ENCODE data around the gene AP4E1. TPM values are rescaled to one million over a fixed set of nuclear protein-coding genes. Genes with fewer than 3 reads are reported as not detected.

The AP4E1 gene
- polyA plus RNA-seq, 1 donor from 2014 or later, result 8.6 TPM

DNA sequence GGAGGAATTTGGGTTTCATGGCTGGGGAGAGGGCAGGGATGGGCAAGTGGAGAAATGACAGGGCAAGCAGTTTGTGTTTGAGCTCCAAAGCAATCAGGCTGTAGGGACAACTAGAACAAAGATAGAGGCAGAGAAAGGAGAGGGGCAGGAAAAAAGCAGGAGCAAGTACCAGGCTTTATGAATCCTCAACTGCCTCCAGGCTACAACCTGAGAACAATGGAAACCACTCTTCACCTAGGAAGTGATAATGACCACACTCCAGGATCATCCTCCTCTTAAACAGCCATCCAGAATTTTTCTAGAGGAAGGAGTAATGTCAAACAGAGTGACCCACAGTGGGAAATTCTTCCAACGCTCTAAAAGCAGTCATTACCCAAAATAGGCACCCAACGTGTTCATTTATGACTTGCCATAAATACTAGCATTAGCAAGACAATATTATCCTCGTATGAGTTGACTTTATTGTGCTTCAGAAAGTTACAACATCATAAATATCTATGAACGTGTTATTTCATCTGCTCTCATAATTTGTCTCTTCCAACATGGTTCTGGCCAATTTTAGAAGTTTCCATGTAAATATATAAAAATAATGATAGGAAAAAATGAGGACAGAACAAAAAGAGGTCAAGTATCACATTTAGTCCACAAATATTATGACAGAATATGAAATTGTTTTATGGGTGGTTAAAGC is 135.7 kb downstream of the AP4E1 start:
- Histone ChIP-seq H2AFZ (ENCODE audit: low read depth, low read length) (no peak overlapping the region), H3K4me2 (ENCODE audit: low read length) (no peak overlapping the region), H3K9me2 (ENCODE audit: insufficient read depth, low read length) (no peaks in the 10 kb centered on the region), H3F3A (ENCODE audit: insufficient read depth, low read length, poor library complexity, severe bottlenecking) (no peaks in the 10 kb centered on the region), H3K79me2 (replicated peaks; ENCODE audit: insufficient read depth, low read length) (no peaks in the 10 kb centered on the region), H3K9me3 (ENCODE audit: low read length) (no peaks in the 10 kb centered on the region), H3K27me3 (ENCODE audit: insufficient read depth, low read depth, low read length) (no peaks in the 10 kb centered on the region), H4K20me1 (ENCODE audit: insufficient read depth) (no peaks in the 10 kb centered on the region), H3K36me3 (ENCODE audit: insufficient read depth, low read length) (no peaks in the 10 kb centered on the region), H3K27ac (ENCODE audit: low read length) (no peak overlapping the region), H3K9ac (ENCODE audit: low read length) (no peak overlapping the region), H3K4me3 (ENCODE audit: low read length) (no peak overlapping the region)
- TF ChIP-seq EP300 (conservative IDR thresholded peaks at IDR 0.05; ENCODE audit: poor library complexity, severe bottlenecking) (no peak), CTCF (IDR thresholded peaks at IDR 0.05; ENCODE audit: poor library complexity, severe bottlenecking) (no peak), TAF1 (IDR thresholded peaks at IDR 0.05; ENCODE audit: low read depth) (no peak), RAD21 (conservative IDR thresholded peaks at IDR 0.05) (no peak), SMC3 (conservative IDR thresholded peaks at IDR 0.05; ENCODE audit: poor library complexity) (no peak)

DNA sequence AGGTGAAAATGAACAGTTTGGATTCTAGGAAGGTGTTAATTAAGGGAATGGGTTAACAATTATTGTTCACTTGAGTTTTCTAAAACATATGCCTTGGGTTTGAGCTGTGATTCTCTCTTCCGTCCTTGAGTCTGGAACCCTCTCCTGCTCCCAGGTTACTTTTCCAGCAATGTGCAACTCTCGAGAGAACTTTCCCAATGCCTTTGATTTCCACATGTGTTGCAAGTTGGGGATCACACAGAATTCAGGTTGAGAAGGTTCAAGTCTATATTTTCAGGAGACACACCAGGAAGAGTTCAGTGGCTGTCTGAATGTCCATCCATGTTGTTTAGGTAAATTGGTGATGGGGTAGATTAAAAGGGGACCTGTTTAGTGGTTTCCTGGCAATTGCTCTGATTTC is 137.5 kb downstream of the AP4E1 start:
- Histone ChIP-seq H3K27me3 (ENCODE audit: insufficient read depth, low read depth, low read length) (no peaks in the 10 kb centered on the region), H4K20me1 (ENCODE audit: insufficient read depth) (no peaks in the 10 kb centered on the region), H3F3A (ENCODE audit: insufficient read depth, low read length, poor library complexity, severe bottlenecking) (no peaks in the 10 kb centered on the region), H3K4me2 (ENCODE audit: low read length) (no peak overlapping the region), H3K9me2 (ENCODE audit: insufficient read depth, low read length) (no peaks in the 10 kb centered on the region), H3K9me3 (ENCODE audit: low read length) (no peaks in the 10 kb centered on the region), H3K36me3 (ENCODE audit: insufficient read depth, low read length) (no peaks in the 10 kb centered on the region), H3K79me2 (replicated peaks; ENCODE audit: insufficient read depth, low read length) (no peaks in the 10 kb centered on the region), H3K9ac (ENCODE audit: low read length) (no peak overlapping the region), H2AFZ (ENCODE audit: low read depth, low read length) (no peak overlapping the region), H3K27ac (ENCODE audit: low read length) (no peak overlapping the region), H3K4me3 (ENCODE audit: low read length) (no peak overlapping the region)
- TF ChIP-seq CTCF (IDR thresholded peaks at IDR 0.05; ENCODE audit: poor library complexity, severe bottlenecking) (no peak), POLR2AphosphoS5 (IDR thresholded peaks at IDR 0.05) (no peak), MXI1 (conservative IDR thresholded peaks at IDR 0.05; ENCODE audit: poor library complexity, severe bottlenecking) (no peak), SMC3 (conservative IDR thresholded peaks at IDR 0.05; ENCODE audit: poor library complexity) (no peak), TAF1 (IDR thresholded peaks at IDR 0.05; ENCODE audit: low read depth) (no peak)
- TF ChIP-seq, protein P1, sequence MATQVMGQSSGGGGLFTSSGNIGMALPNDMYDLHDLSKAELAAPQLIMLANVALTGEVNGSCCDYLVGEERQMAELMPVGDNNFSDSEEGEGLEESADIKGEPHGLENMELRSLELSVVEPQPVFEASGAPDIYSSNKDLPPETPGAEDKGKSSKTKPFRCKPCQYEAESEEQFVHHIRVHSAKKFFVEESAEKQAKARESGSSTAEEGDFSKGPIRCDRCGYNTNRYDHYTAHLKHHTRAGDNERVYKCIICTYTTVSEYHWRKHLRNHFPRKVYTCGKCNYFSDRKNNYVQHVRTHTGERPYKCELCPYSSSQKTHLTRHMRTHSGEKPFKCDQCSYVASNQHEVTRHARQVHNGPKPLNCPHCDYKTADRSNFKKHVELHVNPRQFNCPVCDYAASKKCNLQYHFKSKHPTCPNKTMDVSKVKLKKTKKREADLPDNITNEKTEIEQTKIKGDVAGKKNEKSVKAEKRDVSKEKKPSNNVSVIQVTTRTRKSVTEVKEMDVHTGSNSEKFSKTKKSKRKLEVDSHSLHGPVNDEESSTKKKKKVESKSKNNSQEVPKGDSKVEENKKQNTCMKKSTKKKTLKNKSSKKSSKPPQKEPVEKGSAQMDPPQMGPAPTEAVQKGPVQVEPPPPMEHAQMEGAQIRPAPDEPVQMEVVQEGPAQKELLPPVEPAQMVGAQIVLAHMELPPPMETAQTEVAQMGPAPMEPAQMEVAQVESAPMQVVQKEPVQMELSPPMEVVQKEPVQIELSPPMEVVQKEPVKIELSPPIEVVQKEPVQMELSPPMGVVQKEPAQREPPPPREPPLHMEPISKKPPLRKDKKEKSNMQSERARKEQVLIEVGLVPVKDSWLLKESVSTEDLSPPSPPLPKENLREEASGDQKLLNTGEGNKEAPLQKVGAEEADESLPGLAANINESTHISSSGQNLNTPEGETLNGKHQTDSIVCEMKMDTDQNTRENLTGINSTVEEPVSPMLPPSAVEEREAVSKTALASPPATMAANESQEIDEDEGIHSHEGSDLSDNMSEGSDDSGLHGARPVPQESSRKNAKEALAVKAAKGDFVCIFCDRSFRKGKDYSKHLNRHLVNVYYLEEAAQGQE (IDR thresholded peaks at IDR 0.05; ENCODE audit: borderline replicate concordance), result no peak
